ELR (cell line): ENCODE measurements around the gene KCNRG.
"Not testable (repeated sequence)": the region's sequence is repeated elsewhere in the genome, so short reads cannot be mapped to it uniquely, and the experiment has no call there.

Source experiments
- DNase-seq: peaks from one replicate; pipeline ENCODE4 v3.0.0-alpha.2; 2015; ENCODE audit warnings: low read depth

Gene KCNRG

DNA sequence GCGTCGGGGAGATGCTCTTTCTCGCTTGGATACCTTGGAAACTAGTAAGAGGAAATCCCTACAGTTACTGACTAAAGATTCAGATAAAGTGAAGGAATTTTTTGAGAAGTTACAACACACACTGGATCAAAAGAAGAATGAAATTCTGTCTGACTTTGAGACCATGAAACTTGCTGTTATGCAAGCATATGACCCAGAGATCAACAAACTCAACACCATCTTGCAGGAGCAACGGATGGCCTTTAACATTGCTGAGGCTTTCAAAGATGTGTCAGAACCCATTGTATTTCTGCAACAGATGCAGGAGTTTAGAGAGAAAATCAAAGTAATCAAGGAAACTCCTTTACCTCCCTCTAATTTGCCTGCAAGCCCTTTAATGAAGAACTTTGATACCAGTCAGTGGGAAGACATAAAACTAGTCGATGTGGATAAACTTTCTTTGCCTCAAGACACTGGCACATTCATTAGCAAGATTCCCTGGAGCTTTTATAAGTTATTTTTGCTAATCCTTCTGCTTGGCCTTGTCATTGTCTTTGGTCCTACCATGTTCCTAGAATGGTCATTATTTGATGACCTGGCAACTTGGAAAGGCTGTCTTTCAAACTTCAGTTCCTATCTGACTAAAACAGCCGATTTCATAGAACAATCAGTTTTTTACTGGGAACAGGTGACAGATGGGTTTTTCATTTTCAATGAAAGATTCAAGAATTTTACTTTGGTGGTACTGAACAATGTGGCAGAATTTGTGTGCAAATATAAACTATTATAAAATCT lies 2.7 kb upstream of the KCNRG start:
- no peak for DNase-seq

- no peak for DNase-seq
These were observed 858 bp upstream of the KCNRG start for GRCh38 chr13:50014386-50014785.

- DNase-seq, result no peak
These were observed 506 bp downstream of the KCNRG start for GRCh38 chr13:50015750-50016149.

DNA sequence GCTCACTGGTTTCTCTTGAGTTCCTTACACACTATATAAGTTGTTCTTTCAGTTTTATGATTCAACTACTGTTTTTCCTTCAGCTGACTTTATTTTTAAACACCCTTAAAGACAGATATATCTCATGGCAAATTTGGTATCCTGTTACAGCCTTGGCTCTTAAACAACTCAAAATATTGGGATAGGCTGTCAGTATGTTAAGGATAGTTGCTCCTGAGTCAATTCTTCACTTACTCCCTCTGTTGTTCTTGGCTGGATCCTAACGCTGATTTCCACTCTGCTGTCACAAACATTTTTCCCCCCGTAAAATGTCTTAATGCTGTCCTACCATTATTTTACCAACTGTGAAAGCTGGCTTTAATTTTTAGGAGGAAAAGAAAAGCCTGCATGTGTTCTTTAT lies 1.2 kb downstream of the KCNRG start:
- DNase-seq, result no peak

GRCh38 chr13:50017819-50018218 lies 2.6 kb downstream of the KCNRG start:
- DNase-seq, result no peak

DNA sequence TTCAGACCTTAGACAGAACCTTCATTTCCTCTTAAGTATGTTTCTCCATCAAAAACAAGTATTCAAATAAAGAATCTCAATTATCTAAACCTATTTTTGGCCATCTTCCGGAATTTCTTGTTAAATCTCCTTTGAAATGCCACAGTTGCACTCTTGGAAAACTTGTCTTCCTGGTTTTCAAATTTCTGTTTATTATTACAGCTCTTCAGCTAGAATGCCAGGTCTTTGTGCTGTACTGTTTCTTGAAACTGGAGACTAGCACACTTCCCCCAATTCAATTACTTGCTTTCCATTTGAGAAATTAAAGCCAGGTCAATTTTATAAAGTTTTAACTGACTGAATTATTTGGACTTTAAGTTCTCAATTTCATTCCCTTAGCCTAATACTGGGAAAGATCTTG lies 10.2 kb downstream of the KCNRG start:
- DNase-seq, result no peak

- no peak for DNase-seq
These were observed 11.7 kb downstream of the KCNRG start for GRCh38 chr13:50026788-50027473.

DNA sequence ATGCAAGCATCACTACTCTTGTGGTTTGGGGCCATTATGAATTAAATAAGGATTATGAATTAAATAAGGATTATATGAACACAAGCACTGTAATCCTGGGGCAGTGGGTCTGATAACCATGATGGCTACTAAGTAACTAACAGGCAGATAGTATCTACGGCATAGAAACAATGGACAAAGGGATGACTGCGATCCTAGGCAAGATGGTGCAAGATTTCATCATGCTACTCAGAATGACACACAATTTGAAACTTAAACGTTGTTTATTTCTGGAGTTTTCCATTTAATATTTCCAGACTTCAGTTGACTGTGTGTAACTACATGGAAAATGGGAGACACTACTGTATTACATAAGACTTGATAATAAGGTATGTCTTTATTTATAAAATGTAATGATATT lies 15.1 kb downstream of the KCNRG start:
- DNase-seq, result peak; percentile 27

DNA sequence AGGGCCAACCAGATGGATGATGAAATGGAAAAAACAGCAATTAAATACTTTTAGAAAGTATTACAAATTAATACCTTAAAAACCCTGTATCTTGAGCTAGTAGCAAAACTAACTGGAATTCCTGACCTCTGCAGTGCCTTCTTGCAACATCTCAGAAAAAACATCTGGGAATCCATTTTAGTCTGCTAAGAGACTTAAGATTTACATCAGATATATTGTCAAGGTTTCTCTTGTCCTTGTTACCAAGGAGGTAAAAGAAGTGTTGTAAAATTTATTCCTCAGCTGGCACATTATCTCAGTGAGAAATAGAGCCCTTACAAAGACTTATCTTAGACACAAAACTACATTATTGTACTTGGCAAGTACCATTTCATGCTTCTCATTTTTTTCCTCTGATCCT lies 18.5 kb downstream of the KCNRG start:
- peak; percentile 16 for DNase-seq

GRCh38 chr13:50037788-50038187 lies 22.5 kb downstream of the KCNRG start:
- DNase-seq, result no peak

DNA sequence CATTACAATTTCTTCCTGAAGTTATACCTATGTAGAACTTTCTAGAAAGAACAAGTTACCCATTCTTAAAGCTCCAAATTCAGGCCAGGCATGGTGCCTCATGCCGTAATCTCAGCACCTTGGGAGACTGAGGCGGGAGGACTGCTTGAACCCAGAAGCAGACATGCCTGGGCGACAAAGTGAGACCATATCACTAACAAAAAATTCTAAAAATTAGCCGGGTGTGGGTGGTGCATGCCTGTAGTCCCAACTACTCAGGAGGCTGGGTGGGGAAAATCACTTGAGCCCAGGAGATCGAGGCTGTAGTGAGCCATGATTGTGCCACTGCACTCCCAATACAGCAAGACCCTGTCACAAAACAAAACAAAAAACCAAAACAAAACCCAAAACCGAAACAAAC lies 23.0 kb downstream of the KCNRG start:
- DNase-seq, result no peak

DNA sequence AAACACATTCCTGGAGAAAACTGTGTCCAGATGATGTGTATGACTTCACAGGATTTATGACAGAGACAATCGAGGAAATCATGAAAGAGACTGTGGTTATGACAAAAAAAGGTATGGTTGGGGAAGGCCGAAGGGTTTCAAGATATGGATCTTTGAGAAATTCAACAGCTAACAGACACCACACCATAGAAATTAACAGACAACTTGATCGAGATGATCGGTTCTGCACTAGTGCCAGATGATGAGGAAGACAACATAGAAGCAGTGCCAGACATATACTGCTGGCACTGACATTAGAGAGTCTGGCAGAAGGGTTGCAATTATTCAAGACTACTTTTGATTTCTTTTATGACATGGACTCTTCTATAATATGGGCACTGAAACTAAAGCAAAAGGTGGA lies 37.2 kb downstream of the KCNRG start:
- DNase-seq, result no peak

GRCh38 chr13:50053844-50054243 lies 38.6 kb downstream of the KCNRG start:
- DNase-seq, result no peak

DNA sequence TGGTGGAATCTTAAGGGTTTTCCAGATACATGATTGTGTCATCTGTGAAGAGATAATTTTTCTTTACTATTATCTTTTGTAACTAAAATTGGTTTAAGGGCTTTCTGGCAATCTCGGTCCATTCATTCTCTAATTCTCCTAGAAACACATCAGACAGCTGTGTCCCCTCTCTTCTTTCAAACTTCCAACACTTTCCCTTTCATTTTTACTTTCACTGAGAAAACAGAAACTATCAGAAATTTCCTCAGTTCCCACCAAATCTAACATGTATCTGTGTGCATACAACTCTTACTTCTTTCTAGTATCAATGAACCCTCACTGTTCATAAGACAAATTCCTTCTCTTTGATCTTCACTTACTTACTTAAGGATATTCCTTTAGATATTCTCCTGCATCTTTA lies 40.2 kb downstream of the KCNRG start:
- no peak for DNase-seq

DNA sequence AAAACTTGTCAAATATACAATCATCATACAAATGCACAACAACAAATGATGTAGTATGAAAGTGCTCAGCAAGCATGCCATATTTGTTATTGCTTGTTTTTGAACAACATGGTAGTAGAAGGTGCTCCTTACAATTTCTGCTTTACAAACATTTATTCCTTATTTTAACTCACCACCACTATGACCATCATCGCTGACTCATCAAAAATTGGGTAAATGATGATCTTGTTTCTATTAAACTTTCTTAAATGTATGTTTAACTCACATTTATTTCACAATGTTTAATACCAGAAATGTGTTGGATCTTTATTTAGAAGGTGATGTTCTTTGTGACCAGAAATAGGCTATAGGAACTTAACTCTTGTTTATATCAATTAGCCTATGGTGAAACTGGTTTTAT lies 45.5 kb downstream of the KCNRG start:
- no peak for DNase-seq

DNA sequence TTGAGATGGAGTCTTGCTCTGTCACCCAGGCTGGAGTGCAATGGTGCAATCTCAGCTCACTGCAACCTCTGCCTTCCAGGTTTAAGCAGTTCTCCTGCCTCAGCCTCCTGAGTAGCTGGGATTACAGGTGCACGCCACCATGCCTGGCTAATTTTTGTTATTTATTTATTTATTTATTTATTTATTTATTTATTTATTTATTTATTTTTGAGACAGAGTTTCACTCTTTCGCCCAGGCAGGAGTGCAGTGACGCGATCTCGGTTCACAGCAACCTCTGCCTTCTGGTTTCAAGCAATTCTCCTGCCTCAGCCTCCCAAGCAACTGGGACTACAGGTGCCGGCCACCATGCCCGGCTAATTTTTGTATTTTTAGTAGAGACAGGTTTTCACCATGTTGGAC lies 47.1 kb downstream of the KCNRG start:
- not testable (repeated sequence) for DNase-seq

- no peak for DNase-seq
These were observed 50.5 kb downstream of the KCNRG start for GRCh38 chr13:50065712-50066111.

GRCh38 chr13:50068508-50068907 lies 53.3 kb downstream of the KCNRG start:
- no peak for DNase-seq

DNA sequence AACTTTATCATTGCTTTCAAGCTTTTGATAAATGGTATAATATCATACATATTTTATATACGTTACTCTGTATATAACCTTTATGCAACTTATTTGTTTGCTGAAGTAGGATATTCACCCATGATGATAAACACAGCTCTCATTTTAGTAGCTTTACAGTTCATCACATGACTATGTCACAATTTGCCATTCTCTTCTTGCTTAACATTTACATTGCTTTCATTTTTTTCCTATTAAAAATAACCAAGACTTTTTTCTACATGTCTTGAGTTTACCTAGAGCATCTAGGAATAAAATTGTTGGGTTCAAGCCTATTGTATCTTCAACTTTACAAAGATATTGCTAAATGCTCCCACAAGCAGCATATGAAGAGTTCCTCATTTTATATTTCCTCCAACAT lies 54.0 kb downstream of the KCNRG start:
- no peak for DNase-seq

DNA sequence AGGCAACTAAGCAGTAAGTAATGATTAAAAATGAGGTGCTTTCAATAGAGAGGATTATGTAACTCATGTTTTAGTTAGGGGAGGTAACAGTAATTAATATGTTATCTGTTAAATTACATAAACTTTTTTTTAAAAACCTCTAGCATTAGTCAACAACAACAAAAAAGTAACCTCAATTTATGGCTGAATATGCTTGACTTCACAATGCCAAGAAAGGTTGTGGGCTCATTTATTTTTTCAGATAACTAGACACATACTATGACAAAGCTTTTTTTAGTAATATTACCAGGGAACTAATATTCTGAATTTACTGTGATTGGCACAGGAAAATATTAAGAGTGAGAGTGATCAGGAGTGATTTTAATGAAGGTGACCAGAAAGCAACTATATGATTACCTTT lies 54.9 kb downstream of the KCNRG start:
- no peak for DNase-seq
